Sigmoid colon (tissue), 7 donors: ENCODE measurements around the gene PGBD5. TPM values are rescaled to one million over a fixed set of nuclear protein-coding genes. Genes with fewer than 3 reads are reported as not detected.
A peak's percentile ranks its signal among the peaks of the same experiment; 100 is the strongest.

Experiments used
- DNase-seq: peaks from one replicate; pipeline ENCODE4 v3.0.0-alpha.2; 2019
- H3K27ac ChIP-seq, 4 donors: fragments of 200-600 bp; sonication (generic); one replicate each; pipeline ENCODE4 v1.5.1; 2016 to 2019; ENCODE audit warnings: mild to moderate bottlenecking in 1 of 4
- H3K27me3 ChIP-seq, 3 donors: fragments of 200-600 bp; sonication (generic); one replicate each; pipeline ENCODE4 v1.5.1; 2019; ENCODE audit warnings: mild to moderate bottlenecking in 1 of 3
- H3K36me3 ChIP-seq, 4 donors: fragments of 200-600 bp; sonication (generic); one replicate each; pipeline ENCODE4 v1.5.1; 2016 to 2019
- H3K4me1 ChIP-seq, 4 donors: fragments of 200-600 bp; sonication (generic); one replicate each; pipeline ENCODE4 v1.5.1; 2017 to 2019
- H3K4me3 ChIP-seq, 4 donors: fragments of 200-600 bp; sonication (generic); one replicate each; pipeline ENCODE4 v1.5.1; 2017 to 2019; ENCODE audit warnings: mild to moderate bottlenecking in 2 of 4, moderate library complexity in 1 of 4
- H3K9me3 ChIP-seq, 4 donors: fragments of 200-600 bp in 3 of 4; sonication (generic) in 3 of 4; one replicate each; pipeline versions ENCODE4 v1.5.1 to v1.6.1; 2013 to 2019
- CTCF ChIP-seq, 4 experiments: fragments of 450-650 bp in 3 of 4; fragments of 200-600 bp in 1 of 4; IDR thresholded peaks; one replicate each; pipeline ENCODE4 v1.5.1; 2016 to 2019; ENCODE audit warnings: antibody characterized with exemption in 4 of 4, mild to moderate bottlenecking in 3 of 4, moderate library complexity in 2 of 4
- EP300 ChIP-seq, 4 donors: sonication (generic); formaldehyde crosslinking; IDR thresholded peaks; one replicate each; pipeline ENCODE4 v1.6.1; 2017; ENCODE audit warnings: antibody characterized with exemption in 4 of 4
- POLR2A ChIP-seq, 2 donors: fragments of 450-650 bp; IDR thresholded peaks; one replicate each; pipeline ENCODE4 v1.6.1; 2016; ENCODE audit warnings: antibody characterized with exemption in 2 of 2, mild to moderate bottlenecking in 2 of 2, moderate library complexity in 2 of 2
- POLR2AphosphoS5 ChIP-seq, 4 donors: sonication (generic); formaldehyde crosslinking; IDR thresholded peaks; one replicate each; pipeline ENCODE4 v1.6.1; 2017; ENCODE audit warnings: antibody characterized with exemption in 4 of 4
- WGBS, 2 donors: extraction: QIAGEN DNeasy Blood & Tissue Kit; methylation state at CpG; one replicate each; pipeline ENCODE4 v1.1.7; 2013; 5-methylcytosine and 5-hydroxymethylcytosine counted together
- intact Hi-C: fragments of 100-400 bp; cut with DNase I; formaldehyde crosslinking; loops from one replicate; pipeline ENCODE4 v1.15.1; 2023
- polyA plus RNA-seq, 3 donors: library from polyadenylated mRNA; stranded (reverse); fragments of 200-250 nt; gene quantifications; one replicate each; pipeline ENCODE4 v1.2.3, GENCODE V29; 2013
- total RNA-seq, 4 donors: library from RNA; depleted of rRNA; stranded (reverse); fragments of >200 nt; gene quantifications; one replicate each; pipeline ENCODE4 v1.1.0, GENCODE V29; 2016
- donor health status: healthy with polysubstance abuse.
- donor health status: Bipolar disorder and iron deficiency.
- donor health status: healthy.

The PGBD5 gene
- total and polyA plus RNA-seq, 7 donors: under 0.01 to 1.9 (median 1.1) TPM

DNA sequence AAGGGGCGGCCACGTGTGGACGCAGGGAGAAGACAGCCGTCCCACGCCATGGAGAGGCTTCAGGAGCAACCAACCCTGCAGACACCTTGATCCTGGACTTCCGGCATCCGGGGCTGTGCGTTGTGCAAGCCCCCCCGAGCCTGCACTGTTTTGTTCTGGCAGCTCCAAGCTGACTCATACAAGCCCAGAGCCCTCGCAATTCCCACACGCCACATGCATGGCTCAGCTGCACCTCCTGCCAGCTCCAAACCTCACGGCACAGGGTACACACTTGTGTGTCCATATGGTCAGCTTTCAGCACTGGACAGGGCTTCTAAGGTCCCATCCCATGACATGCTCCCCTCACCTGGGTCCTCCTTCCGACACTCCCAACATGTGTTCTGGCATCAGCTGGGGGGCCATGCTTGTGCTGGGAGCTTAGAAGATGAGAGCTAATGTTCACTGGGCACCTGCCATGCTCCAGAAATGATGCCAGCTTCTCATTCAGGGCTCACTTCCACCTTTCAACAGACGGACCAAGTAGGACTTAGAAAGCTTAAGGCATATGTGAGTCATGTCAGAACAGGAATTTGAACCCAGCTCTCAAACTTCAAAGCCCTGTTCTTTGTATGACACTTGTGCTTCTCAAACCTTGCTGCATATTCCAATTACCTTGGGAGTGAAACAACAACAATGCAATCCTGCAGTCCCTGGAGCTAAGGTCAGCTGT lies 137.3 kb downstream of the PGBD5 start:
- H3K27me3 ChIP-seq: peaks cover 0 to 7% (median 0%) of the 10 kb centered on the region in 3 donors
- H3K4me1 ChIP-seq: no peaks in the 10 kb centered on the region
- 88 to 92% methylated on average over 14 of the region's 14 CpGs for WGBS, 2 donors
- no peak overlapping the region for H3K27ac ChIP-seq
- H3K36me3 ChIP-seq: no peaks in the 10 kb centered on the region
- no peak overlapping the region for H3K4me3 ChIP-seq
- intact Hi-C loops: no loop called here
- TF ChIP-seq POLR2AphosphoS5 (IDR thresholded peaks at IDR 0.05): no peak
- TF ChIP-seq EP300 (IDR thresholded peaks at IDR 0.05): no peak
- no peak for TF ChIP-seq CTCF (IDR thresholded peaks at IDR 0.05)
- no peak for TF ChIP-seq POLR2A (IDR thresholded peaks at IDR 0.05)
- peak; percentile 29 for DNase-seq
- no peaks in the 10 kb centered on the region for H3K9me3 ChIP-seq

DNA sequence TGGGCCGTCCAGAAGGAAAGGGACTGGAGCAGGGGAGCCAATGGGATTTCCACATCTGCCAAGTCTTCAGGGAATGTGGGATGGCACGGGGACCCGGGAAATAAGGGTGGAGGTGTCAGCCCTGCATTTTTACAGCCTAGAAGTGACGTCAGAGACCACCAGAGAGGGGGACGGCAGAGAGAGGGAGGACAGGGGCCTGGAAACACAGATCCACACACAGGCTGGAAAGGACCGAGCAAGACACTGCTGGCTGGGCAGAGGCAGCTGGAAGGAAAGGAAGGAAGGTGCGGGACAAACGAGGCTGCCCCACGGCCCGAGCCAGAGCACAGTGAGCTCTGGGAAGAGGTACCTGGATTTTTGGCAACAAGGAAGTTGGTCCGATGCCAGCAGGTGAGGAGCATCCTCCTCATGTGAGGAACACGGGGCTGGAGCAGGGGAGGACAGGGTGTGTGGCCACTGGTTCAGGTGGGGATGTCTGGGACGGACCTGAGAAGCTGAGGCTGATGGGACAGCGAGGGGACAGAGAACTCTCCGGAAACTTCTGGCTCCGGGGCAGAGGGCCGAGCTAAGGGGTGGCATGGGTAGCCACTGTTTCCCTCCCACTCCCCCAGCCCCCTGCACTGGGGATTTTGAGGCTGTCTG lies 138.3 kb downstream of the PGBD5 start:
- Histone ChIP-seq H3K4me1 (no peaks in the 10 kb centered on the region), H3K4me3 (no peak overlapping the region), H3K36me3 (no peaks in the 10 kb centered on the region), H3K27ac (no peak overlapping the region), H3K27me3 (peaks cover 0 to 7% (median 0%) of the 10 kb centered on the region in 3 donors), H3K9me3 (no peaks in the 10 kb centered on the region)
- intact Hi-C loops: no loop called here
- DNase-seq: peak; percentile 65
- WGBS, 2 donors: 73 to 79% methylated on average over 17 of the region's 17 CpGs
- TF ChIP-seq CTCF (IDR thresholded peaks at IDR 0.05) (no peak), EP300 (IDR thresholded peaks at IDR 0.05) (no peak), POLR2A (IDR thresholded peaks at IDR 0.05) (no peak), POLR2AphosphoS5 (IDR thresholded peaks at IDR 0.05) (no peak)

- peak; percentile 49 for DNase-seq
- Histone ChIP-seq H3K27me3 (peaks cover 0 to 7% (median 0%) of the 10 kb centered on the region in 3 donors), H3K4me1 (peaks cover 0 to 6% (median 5%) of the 10 kb centered on the region in 4 donors), H3K36me3 (no peaks in the 10 kb centered on the region), H3K4me3 (no peak overlapping the region), H3K27ac (no peak overlapping the region), H3K9me3 (no peaks in the 10 kb centered on the region)
- 63 to 84% methylated on average over 10 of the region's 10 CpGs for WGBS, 2 donors
- intact Hi-C loops: no loop called here
- TF ChIP-seq POLR2A (IDR thresholded peaks at IDR 0.05) (no peak), CTCF (IDR thresholded peaks at IDR 0.05) (no peak), EP300 (IDR thresholded peaks at IDR 0.05) (no peak), POLR2AphosphoS5 (IDR thresholded peaks at IDR 0.05) (no peak)
These were observed 139.3 kb downstream of the PGBD5 start for GRCh38 chr1:230286890-230287269.

- WGBS, 2 donors: 92% methylated on average over 21 of the region's 21 CpGs
- Histone ChIP-seq H3K27ac (no peak overlapping the region), H3K27me3 (peaks cover 0 to 7% (median 0%) of the 10 kb centered on the region in 3 donors), H3K4me3 (no peak overlapping the region), H3K9me3 (no peaks in the 10 kb centered on the region), H3K36me3 (no peaks in the 10 kb centered on the region), H3K4me1 (peaks cover 0 to 12% (median 10%) of the 10 kb centered on the region in 4 donors)
- TF ChIP-seq POLR2A (IDR thresholded peaks at IDR 0.05) (no peak), CTCF (IDR thresholded peaks at IDR 0.05) (no peak), POLR2AphosphoS5 (IDR thresholded peaks at IDR 0.05) (no peak), EP300 (IDR thresholded peaks at IDR 0.05) (no peak)
- peak; percentile 40 for DNase-seq
- intact Hi-C loops: no loop called here
These were observed 139.8 kb downstream of the PGBD5 start for GRCh38 chr1:230286166-230286889.
